Neural progenitor cell (in vitro differentiated cells): Measurements from ENCODE around the gene DHCR24. TPM values are rescaled to one million over a fixed set of nuclear protein-coding genes. Genes with fewer than 3 reads are reported as not detected.

Experiments used
- DNase-seq: peaks from one replicate; pipeline ENCODE4 v3.0.0-alpha.2; 2016; ENCODE audit warnings: low spot score
- H2AFZ ChIP-seq: fragments of 200-600 bp; sonication (generic); replicated peaks from 2 replicates; pipeline ENCODE4 v1.6.1; 2016; ENCODE audit warnings: antibody characterized with exemption
- H3F3A ChIP-seq: fragments of 200-600 bp; sonication (generic); 2 replicates; pipeline ENCODE4 v1.6.1; 2016; ENCODE audit warnings: antibody characterized with exemption, low read depth
- H3K27ac ChIP-seq: fragments of 200-600 bp; sonication (generic); 2 replicates; pipeline ENCODE4 v1.5.1; 2016; ENCODE audit warnings: mild to moderate bottlenecking
- H3K27me3 ChIP-seq: fragments of 200-600 bp; sonication (generic); 2 replicates; pipeline ENCODE4 v1.6.1; 2016; ENCODE audit warnings: mild to moderate bottlenecking, moderate library complexity
- H3K36me3 ChIP-seq: fragments of 200-600 bp; sonication (generic); 2 replicates; pipeline ENCODE4 v1.5.1; 2016
- H3K4me1 ChIP-seq: fragments of 200-600 bp; sonication (generic); 2 replicates; pipeline ENCODE4 v1.6.1; 2016; ENCODE audit warnings: mixed run types
- H3K4me2 ChIP-seq: fragments of 200-600 bp; sonication (generic); 2 replicates; pipeline ENCODE4 v1.6.1; 2016
- H3K4me3 ChIP-seq: fragments of 200-600 bp; sonication (generic); 2 replicates; pipeline ENCODE4 v1.5.1; 2016
- H3K79me2 ChIP-seq: fragments of 200-600 bp; sonication (generic); 2 replicates; pipeline ENCODE4 v1.6.1; 2016; ENCODE audit warnings: low read depth
- H3K9ac ChIP-seq: fragments of 200-600 bp; sonication (generic); 2 replicates; pipeline ENCODE4 v1.6.1; 2016
- H3K9me3 ChIP-seq: fragments of 200-600 bp; sonication (generic); 2 replicates; pipeline ENCODE4 v1.5.1; 2016; ENCODE audit warnings: low read depth
- H4K20me1 ChIP-seq: fragments of 200-600 bp; sonication (generic); 2 replicates; pipeline ENCODE4 v1.6.1; 2016; ENCODE audit warnings: low read depth
- H3K27ac Mint-ChIP-seq: 3 replicates; pipeline ENCODE4 v1.8.0; 2021; ENCODE audit warnings: mixed read lengths
- H3K27me3 Mint-ChIP-seq: 2 replicates; pipeline ENCODE4 v1.8.0; 2022; ENCODE audit warnings: low read depth, mild to moderate bottlenecking, inconsistent platforms, moderate library complexity, mixed read lengths; ENCODE audit not compliant: insufficient read depth
- H3K36me3 Mint-ChIP-seq: 3 replicates; pipeline ENCODE4 v1.8.0; 2021; ENCODE audit warnings: mixed read lengths
- H3K4me1 Mint-ChIP-seq: 3 replicates; pipeline ENCODE4 v1.8.0; 2021; ENCODE audit warnings: mixed read lengths
- H3K4me3 Mint-ChIP-seq: 3 replicates; pipeline ENCODE4 v1.8.0; 2021; ENCODE audit warnings: mild to moderate bottlenecking, moderate library complexity, mixed read lengths
- H3K9me3 Mint-ChIP-seq: 3 replicates; pipeline ENCODE4 v1.8.0; 2020; ENCODE audit warnings: mixed read lengths
- CTCF ChIP-seq: fragments of 200-600 bp; sonication (generic); IDR thresholded peaks from 2 replicates; pipeline ENCODE4 v1.5.1; 2017; ENCODE audit warnings: antibody characterized with exemption, mild to moderate bottlenecking
- EZH2 ChIP-seq: fragments of 200-600 bp; sonication (generic); IDR thresholded peaks from 2 replicates; pipeline ENCODE4 v1.6.1; 2017; ENCODE audit warnings: antibody characterized with exemption, mild to moderate bottlenecking, moderate library complexity
- EZH2phosphoT487 ChIP-seq: fragments of 200-600 bp; sonication (generic); IDR thresholded peaks from 2 replicates; pipeline ENCODE4 v1.6.1; 2017; ENCODE audit warnings: antibody characterized with exemption
- total RNA-seq: library from RNA; depleted of rRNA; stranded (reverse); fragments of >200 nt; gene quantifications from 2 replicates; pipeline ENCODE4 v1.2.3, GENCODE V29; 2015; ENCODE audit warnings: low replicate concordance

Gene DHCR24
- total RNA-seq, 1 donor from 2014 or later, result 94.5 TPM

- no peaks in the 10 kb centered on the region for H3K79me2 ChIP-seq
- no peak overlapping the region for H2AFZ ChIP-seq
- Mint-ChIP-seq H3K9me3 (no peaks in the 10 kb centered on the region), H3K4me3 (peak overlapping the region; percentile 49), H3K4me1 (peaks cover 8% of the 10 kb centered on the region), H3K27me3 (peaks cover 3% of the 10 kb centered on the region), H3K27ac (no peak overlapping the region), H3K36me3 (no peaks in the 10 kb centered on the region)
- H3K27me3 ChIP-seq, result peaks cover 27% of the 10 kb centered on the region
- H3K4me3 ChIP-seq, result no peak overlapping the region
- H3K9ac ChIP-seq, result no peak overlapping the region
- no peaks in the 10 kb centered on the region for H3K4me1 ChIP-seq
- H3K4me2 ChIP-seq, result peak overlapping the region; percentile 24
- no peaks in the 10 kb centered on the region for H3K9me3 ChIP-seq
- no peak overlapping the region for H3K27ac ChIP-seq
- H4K20me1 ChIP-seq, result no peaks in the 10 kb centered on the region
- no peaks in the 10 kb centered on the region for H3K36me3 ChIP-seq
- TF ChIP-seq CTCF (no peak), EZH2 (no peak), EZH2phosphoT487 (no peak)
- no peaks in the 10 kb centered on the region for H3F3A ChIP-seq
- DNase-seq, result no peak
Measured at GRCh38 chr1:54800041-54800898, 86.7 kb downstream of the DHCR24 start.

Other genes starting within 250 kb of the DHCR24 start
- 0.21 and 0.34 TPM in 2 replicates for gene MROH7, start 245.4 kb downstream of the DHCR24 start, total RNA-seq
- gene TTC4, start 171.3 kb downstream of the DHCR24 start, total RNA-seq, result 33.2 and 37.5 TPM in 2 replicates
- gene PARS2, start 122.7 kb downstream of the DHCR24 start, total RNA-seq, result 5.4 and 11.0 TPM in 2 replicates
- gene TTC22, start 85.9 kb downstream of the DHCR24 start, total RNA-seq, result not detected in 2 replicates
- gene TMEM61, start 93.4 kb upstream of the DHCR24 start, total RNA-seq, result not detected in 2 replicates
- gene BSND, start 111.7 kb upstream of the DHCR24 start, total RNA-seq, result not detected in 2 replicates
- gene PCSK9, start 152.4 kb upstream of the DHCR24 start, total RNA-seq, result 4.5 and 13.7 TPM in 2 replicates